Suprapubic skin (tissue), 4 donors: Measurements from ENCODE around the gene HEATR9. TPM values are rescaled to one million over a fixed set of nuclear protein-coding genes. Genes with fewer than 3 reads are reported as not detected.

ENCODE experiments used
- DNase-seq, 2 donors: peaks; one replicate each; pipeline ENCODE4 v3.0.0-alpha.2; 2019; ENCODE audit warnings: low spot score in 2 of 2
- H3K27ac ChIP-seq: fragments of 200-600 bp; sonication (generic); one replicate; pipeline ENCODE4 v1.5.1; 2019
- H3K27me3 ChIP-seq: fragments of 200-600 bp; sonication (generic); one replicate; pipeline ENCODE4 v1.5.1; 2019
- H3K36me3 ChIP-seq: fragments of 200-600 bp; sonication (generic); one replicate; pipeline ENCODE4 v1.5.1; 2019
- H3K4me1 ChIP-seq: fragments of 200-600 bp; sonication (generic); one replicate; pipeline ENCODE4 v1.5.1; 2019
- H3K4me3 ChIP-seq: fragments of 200-600 bp; sonication (generic); one replicate; pipeline ENCODE4 v1.5.1; 2019; ENCODE audit warnings: mild to moderate bottlenecking
- H3K9me3 ChIP-seq: fragments of 200-600 bp; sonication (generic); one replicate; pipeline ENCODE4 v1.5.1; 2019
- EP300 ChIP-seq: sonication (generic); formaldehyde crosslinking; IDR thresholded peaks from one replicate; pipeline ENCODE4 v1.6.1; 2017; ENCODE audit warnings: antibody characterized with exemption
- POLR2A ChIP-seq, 2 donors: fragments of 450-650 bp; IDR thresholded peaks; one replicate each; pipeline ENCODE4 v1.6.1; 2017; ENCODE audit warnings: antibody characterized with exemption in 2 of 2, mild to moderate bottlenecking in 2 of 2, moderate library complexity in 2 of 2
- POLR2AphosphoS5 ChIP-seq, 3 donors: sonication (generic); formaldehyde crosslinking; IDR thresholded peaks; one replicate each; pipeline ENCODE4 v1.6.1; 2017; ENCODE audit warnings: antibody characterized with exemption in 3 of 3
- WGBS: methylation state at CpG from one replicate; pipeline ENCODE4 v1.1.5; 2018; 5-methylcytosine and 5-hydroxymethylcytosine counted together
- total RNA-seq, 4 donors: library from RNA; depleted of rRNA; stranded (reverse); fragments of >200 nt; gene quantifications; one replicate each; pipeline ENCODE4 v1.1.0, GENCODE V29; 2016
- TF ChIP-seq, protein P1 (sequence below), 2 donors: fragments of 200-600 bp in 1 of 2; fragments of 450-650 bp in 1 of 2; sonication (generic) in 1 of 2; IDR thresholded peaks; one replicate each; pipeline ENCODE4 v1.5.1; 2016 to 2019; ENCODE audit warnings: antibody characterized with exemption in 2 of 2, mild to moderate bottlenecking in 1 of 2, moderate library complexity in 1 of 2

HEATR9 gene
- total RNA-seq, 4 donors from 2014 or later, result not detected

DNA sequence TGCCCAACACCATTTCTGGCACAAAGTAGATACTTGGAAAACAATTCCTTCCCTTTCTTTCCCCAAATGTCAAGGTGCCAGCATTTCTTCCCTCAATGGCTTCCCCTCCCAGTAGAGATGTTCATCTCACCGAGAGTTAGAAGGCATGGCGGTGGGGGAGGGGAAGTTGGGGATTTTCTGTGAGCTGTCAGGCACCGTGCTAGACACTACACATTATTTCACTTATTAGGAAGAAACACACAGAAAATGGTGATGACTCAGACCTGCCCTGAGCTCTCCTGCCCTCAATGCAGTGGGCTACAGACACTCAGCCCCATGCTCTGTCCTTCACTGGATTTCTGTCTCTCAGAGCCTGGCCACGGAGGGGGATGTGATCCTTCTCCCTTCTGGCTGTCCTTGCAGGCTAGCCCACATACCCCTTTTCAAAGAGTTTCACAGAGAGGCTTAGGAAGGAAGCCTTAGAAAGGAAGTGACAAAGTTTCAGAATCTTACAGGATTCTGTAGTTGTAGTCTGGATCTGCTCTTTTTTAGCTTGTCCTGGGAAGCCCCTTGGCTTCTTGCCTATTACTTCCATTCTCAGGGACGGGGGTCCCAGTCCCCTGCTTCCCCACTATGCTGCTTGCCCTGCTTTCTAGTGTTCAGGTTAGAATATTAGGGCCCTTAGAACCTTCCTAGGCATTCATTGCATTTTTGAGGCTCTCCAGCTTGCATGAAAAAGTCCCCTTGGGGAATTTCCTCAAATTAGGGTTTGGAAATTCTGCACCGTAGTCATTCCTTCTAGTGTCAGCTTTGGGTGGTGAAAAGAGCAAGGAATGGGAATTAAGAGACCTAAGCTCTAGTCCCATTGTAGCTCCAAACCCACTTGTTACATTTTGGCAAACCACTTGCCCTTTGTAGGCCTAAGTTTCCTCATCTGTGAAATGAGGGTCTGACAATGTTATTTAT, 23.7 kb upstream of the HEATR9 start:
- 29% methylated on average over 6 of the region's 6 CpGs for WGBS
- Histone ChIP-seq H3K4me3 (no peak overlapping the region), H3K9me3 (no peaks in the 10 kb centered on the region), H3K27ac (no peak overlapping the region), H3K4me1 (peaks cover 8% of the 10 kb centered on the region), H3K27me3 (peaks cover 3% of the 10 kb centered on the region), H3K36me3 (no peaks in the 10 kb centered on the region)
- DNase-seq, result no peak
- no peak for TF ChIP-seq EP300
- TF ChIP-seq POLR2AphosphoS5 (IDR thresholded peaks at IDR 0.05), result no peak
- TF ChIP-seq POLR2A (IDR thresholded peaks at IDR 0.05), result no peak
- TF ChIP-seq, protein P1, sequence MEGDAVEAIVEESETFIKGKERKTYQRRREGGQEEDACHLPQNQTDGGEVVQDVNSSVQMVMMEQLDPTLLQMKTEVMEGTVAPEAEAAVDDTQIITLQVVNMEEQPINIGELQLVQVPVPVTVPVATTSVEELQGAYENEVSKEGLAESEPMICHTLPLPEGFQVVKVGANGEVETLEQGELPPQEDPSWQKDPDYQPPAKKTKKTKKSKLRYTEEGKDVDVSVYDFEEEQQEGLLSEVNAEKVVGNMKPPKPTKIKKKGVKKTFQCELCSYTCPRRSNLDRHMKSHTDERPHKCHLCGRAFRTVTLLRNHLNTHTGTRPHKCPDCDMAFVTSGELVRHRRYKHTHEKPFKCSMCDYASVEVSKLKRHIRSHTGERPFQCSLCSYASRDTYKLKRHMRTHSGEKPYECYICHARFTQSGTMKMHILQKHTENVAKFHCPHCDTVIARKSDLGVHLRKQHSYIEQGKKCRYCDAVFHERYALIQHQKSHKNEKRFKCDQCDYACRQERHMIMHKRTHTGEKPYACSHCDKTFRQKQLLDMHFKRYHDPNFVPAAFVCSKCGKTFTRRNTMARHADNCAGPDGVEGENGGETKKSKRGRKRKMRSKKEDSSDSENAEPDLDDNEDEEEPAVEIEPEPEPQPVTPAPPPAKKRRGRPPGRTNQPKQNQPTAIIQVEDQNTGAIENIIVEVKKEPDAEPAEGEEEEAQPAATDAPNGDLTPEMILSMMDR (IDR thresholded peaks at IDR 0.05), result no peak

DNA sequence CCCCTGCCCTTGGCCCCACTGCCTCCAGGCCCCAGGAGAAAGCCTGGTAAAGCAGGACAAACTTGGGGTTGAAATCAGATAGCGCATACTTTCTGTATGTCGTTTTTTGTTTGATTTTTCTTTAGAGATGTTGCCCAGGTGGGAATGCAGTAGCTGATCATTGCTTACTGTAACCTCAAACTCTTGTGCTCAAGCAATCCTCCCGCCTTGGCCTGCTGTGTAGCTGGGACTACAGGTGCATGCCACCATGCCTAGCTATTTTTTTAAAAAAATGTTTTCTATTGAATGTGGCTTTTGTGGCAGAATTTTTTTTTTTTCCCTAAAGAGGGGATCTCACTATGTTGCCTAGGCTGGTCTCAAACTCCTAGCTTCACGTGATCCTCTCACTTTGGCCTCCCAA, 22.6 kb upstream of the HEATR9 start:
- TF ChIP-seq EP300 (no peak), POLR2A (IDR thresholded peaks at IDR 0.05) (no peak), POLR2AphosphoS5 (IDR thresholded peaks at IDR 0.05) (no peak)
- TF ChIP-seq, protein P1 (IDR thresholded peaks at IDR 0.05), result no peak
- H3K4me3 ChIP-seq, result no peak overlapping the region
- no peak for DNase-seq
- no peak overlapping the region for H3K27ac ChIP-seq
- peaks cover 8% of the 10 kb centered on the region for H3K4me1 ChIP-seq
- no peaks in the 10 kb centered on the region for H3K36me3 ChIP-seq
- H3K9me3 ChIP-seq, result no peaks in the 10 kb centered on the region
- 82% methylated on average over 4 of the region's 4 CpGs for WGBS
- H3K27me3 ChIP-seq, result no peaks in the 10 kb centered on the region

DNA sequence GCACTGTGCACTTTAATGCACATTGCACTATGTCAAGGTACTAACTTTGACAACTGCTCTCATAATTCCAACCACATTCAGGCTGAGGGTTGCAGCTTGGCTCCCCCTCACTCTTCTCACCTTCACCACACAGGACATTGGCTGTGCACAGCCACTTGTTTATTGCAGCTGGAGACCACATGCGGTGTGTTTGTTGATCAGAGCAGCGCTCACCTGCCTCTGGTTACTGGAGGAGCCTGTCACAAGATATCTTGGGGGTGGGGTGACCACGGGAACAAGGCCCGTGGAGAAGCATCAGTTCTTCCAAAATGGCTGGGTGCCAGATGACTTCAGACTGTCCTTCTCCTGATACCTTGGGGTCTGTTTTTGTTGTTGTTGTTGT, 22.1 kb upstream of the HEATR9 start:
- H3K27ac ChIP-seq, result no peak overlapping the region

DNA sequence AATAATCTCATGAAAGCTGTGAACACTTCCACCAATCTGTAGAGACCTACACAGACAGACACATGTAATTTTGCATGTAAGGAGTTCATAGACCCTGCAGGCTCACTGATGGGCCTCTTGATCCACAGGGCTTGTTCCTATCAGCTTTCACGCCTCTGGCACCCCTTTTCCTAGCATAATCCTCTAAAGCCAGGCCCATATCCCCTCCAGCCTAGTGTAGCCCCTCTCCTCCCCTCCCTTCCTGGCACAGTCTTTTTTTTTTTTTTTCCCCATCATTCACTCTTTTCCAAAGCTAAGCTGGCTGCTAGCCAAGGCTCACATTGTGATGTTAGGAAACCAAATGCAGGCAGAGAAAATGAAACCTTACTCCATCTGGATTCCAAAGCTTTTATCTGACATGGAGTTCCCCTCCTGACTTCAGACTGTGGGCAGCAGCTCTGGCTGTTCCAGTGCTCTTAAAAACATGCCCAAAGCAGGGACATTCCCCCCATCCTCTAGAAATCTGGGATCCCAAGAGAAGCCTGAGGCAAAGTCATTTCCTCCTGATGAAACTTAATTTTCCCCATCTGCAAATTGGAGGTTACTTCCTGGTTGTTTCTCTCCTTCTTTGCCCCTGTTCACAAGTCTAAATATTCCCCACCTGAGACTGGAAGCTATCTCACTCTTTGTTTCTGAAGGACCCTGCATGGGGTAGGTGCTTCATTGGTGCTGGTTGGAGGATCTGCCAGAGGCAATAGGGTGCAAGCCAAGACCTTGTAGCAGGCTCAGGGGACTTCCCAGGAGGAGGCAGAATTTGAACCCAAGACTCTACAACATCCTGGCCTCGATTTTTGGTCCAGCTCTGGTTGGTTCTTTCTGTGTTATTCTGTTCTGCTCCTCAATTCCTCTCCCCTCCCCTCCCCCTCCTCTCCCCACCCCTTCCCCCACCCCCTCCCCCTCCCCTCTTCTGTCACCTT, 21.4 kb upstream of the HEATR9 start:
- DNase-seq, result no peak
- Histone ChIP-seq H3K4me1 (peaks cover 8% of the 10 kb centered on the region), H3K36me3 (no peaks in the 10 kb centered on the region), H3K4me3 (no peak overlapping the region), H3K27ac (no peak overlapping the region), H3K9me3 (no peaks in the 10 kb centered on the region), H3K27me3 (no peaks in the 10 kb centered on the region)
- WGBS, result 61% methylated on average over 2 of the region's 2 CpGs
- no peak for TF ChIP-seq POLR2A (IDR thresholded peaks at IDR 0.05)
- TF ChIP-seq, protein P1 (IDR thresholded peaks at IDR 0.05), result no peak
- no peak for TF ChIP-seq EP300
- TF ChIP-seq POLR2AphosphoS5 (IDR thresholded peaks at IDR 0.05), result no peak

More for the DNA sequence above, 22.1 kb upstream of the HEATR9 start:
- H3K27me3 ChIP-seq, result no peaks in the 10 kb centered on the region
- 38% methylated on average over 4 of the region's 4 CpGs for WGBS
- peaks cover 8% of the 10 kb centered on the region for H3K4me1 ChIP-seq
- DNase-seq, result no peak
- no peaks in the 10 kb centered on the region for H3K9me3 ChIP-seq
- H3K4me3 ChIP-seq, result no peak overlapping the region
- TF ChIP-seq POLR2AphosphoS5 (IDR thresholded peaks at IDR 0.05) (no peak), POLR2A (IDR thresholded peaks at IDR 0.05) (no peak), EP300 (no peak)
- TF ChIP-seq, protein P1 (IDR thresholded peaks at IDR 0.05), result no peak
- H3K36me3 ChIP-seq, result no peaks in the 10 kb centered on the region
